NCI-H2107 treated with DMSO at 0.1 percent for 48 hours (cell line): ENCODE measurements around the gene RGPD6.
"Not testable (repeated sequence)": the region's sequence is repeated elsewhere in the genome, so short reads cannot be mapped to it uniquely, and the experiment has no call there.

Experiments
- DNase-seq: peaks from one replicate; lab custom pipeline; 2025; ENCODE audit not compliant: unreplicated experiment; lab: John Stamatoyannopoulos, UW

Gene RGPD6

GRCh38 chr2:110482697-110483096, 94.3 kb downstream of the RGPD6 start:
- DNase-seq = not testable (repeated sequence)

DNA sequence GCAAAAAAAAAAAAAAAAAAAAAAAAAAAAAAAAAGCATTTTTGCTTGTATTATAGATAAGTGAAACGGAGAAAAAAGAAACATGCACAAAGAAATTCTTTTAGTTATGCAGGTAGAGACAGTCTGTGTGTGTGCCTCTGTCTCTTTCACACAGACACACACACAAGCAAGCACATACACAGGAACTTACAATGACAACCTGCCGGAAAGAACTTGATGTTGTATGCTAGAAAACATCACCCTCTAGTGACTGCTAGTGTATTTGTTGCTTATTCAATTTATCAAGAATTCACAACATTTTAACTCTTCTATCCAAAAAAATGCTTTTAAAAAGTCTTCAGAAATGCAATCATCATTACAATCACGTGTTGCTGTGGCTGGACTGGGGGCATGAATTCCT, 95.8 kb downstream of the RGPD6 start:
- DNase-seq = not testable (repeated sequence)

GRCh38 chr2:110480084-110480483, 96.9 kb downstream of the RGPD6 start:
- DNase-seq = not testable (repeated sequence)

- not testable (repeated sequence) for DNase-seq
Measured at GRCh38 chr2:110477370-110477769, 99.7 kb downstream of the RGPD6 start.

- not testable (repeated sequence) for DNase-seq
Measured at GRCh38 chr2:110476952-110477351, 100.1 kb downstream of the RGPD6 start.

DNA sequence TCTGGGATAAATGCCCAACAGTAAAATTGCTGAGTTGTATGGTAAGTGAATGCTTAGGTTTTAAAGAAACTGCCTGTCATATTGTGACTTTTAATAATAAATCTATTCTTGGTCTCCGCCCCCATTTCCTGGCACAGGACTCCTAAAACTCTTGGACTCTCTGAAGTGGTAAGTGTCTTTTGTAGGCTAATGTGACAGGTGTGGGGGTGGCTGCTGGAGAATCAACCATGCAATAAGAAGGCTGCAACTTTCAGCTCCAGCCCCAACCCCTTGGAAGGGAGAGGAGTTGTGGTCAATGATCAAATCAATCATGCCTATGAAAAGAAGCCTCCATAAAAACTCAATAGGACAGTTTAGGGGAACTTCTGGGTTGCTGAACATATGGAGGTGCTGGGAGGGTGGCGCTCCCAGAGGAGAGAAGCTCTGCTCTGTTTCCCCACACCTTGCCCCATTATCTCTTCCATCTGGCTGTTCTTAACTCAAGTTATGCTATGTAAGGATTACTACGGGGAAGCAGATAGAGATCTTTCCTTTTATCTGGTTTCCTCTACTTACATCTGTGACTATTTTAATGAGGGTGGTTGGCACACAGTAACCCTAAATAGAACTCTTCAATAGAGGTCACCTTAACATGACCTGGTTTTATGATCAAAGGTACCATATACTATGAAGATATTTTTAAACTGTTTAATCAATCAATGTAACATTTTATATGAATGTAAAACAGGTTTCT, 101.2 kb downstream of the RGPD6 start:
- DNase-seq = not testable (repeated sequence)

- not testable (repeated sequence) for DNase-seq
Measured at GRCh38 chr2:110474898-110475297, 102.1 kb downstream of the RGPD6 start.

GRCh38 chr2:110473059-110473358, 104.0 kb downstream of the RGPD6 start:
- DNase-seq = not testable (repeated sequence)

GRCh38 chr2:110472171-110473058, 104.6 kb downstream of the RGPD6 start, which contains the start of gene LIMS4:
Gene LIMS4, minus strand, starts transcription at chr2:110472816. Its CDS starts 38 bp downstream, at chr2:110472778.
- not testable (repeated sequence) for DNase-seq

DNA sequence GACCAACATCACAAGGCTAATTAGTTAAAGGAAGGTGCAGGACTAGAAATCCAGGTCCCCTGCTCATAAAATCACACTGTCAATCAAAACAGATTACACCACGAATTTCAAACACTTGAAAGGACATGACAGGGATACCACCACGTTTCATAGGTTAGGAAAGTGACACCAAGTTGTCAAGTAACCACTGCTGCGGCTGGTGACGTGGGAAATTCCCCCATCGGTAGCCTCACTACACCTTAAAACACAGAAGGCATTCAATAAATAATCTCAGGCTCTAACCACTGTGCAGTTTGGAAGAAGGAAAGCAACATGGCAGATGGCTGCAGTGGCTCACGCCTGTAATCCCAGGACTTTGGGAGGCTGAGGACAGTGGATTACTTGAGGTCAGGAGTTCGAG, 108.1 kb downstream of the RGPD6 start:
- not testable (repeated sequence) for DNase-seq

- not testable (repeated sequence) for DNase-seq
Measured at GRCh38 chr2:110465312-110465711, 111.7 kb downstream of the RGPD6 start.
